IMR-90 (cell line): ENCODE data around the gene PPP3CB. TPM values are rescaled to one million over a fixed set of nuclear protein-coding genes. Genes with fewer than 3 reads are reported as not detected.

Source experiments
- ATAC-seq: fragments of 200-7000 bp; cut with Tn5 transposase; 2 replicates; pipeline ENCODE4 v1.9.1; 2020; ENCODE audit warnings: low read depth, mild to moderate bottlenecking, moderate library complexity
- BruUV-seq: library from RNA; stranded (reverse); fragments of 400-500 nt; replicated peaks from 2 replicates; lab custom pipeline; 2021; lab: Mats Ljungman, UMichigan
- CTCF ChIA-PET: fragments of 300-600 bp; formaldehyde crosslinking; extraction: SDS; loops from one replicate; lab custom pipeline; 2021; ENCODE audit warnings: antibody characterized with exemption; lab: Yijun Ruan, JAX
- POLR2A ChIA-PET: fragments of 300-600 bp; sonication (Branson Sonifier 250); formaldehyde crosslinking; loops from one replicate; lab custom pipeline; 2022; ENCODE audit warnings: antibody characterized with exemption; ENCODE audit not compliant: unreplicated experiment; lab: Charles Lee
- DNase-seq: peaks from one replicate; pipeline ENCODE4 v3.0.0; 2013
- H2AFZ ChIP-seq: replicated peaks from 2 replicates; pipeline ENCODE3; 2013; ENCODE audit warnings: low read length, mild to moderate bottlenecking; ENCODE audit not compliant: poor library complexity
- H2AK5ac ChIP-seq: 2 replicates; pipeline ENCODE4 v1.6.1; 2013; ENCODE audit warnings: low read depth, low read length, inconsistent platforms
- H2AK9ac ChIP-seq: replicated peaks from 2 replicates; pipeline ENCODE3; 2013; ENCODE audit warnings: mild to moderate bottlenecking, low read depth, low read length, moderate library complexity; ENCODE audit not compliant: poor library complexity
- H2BK120ac ChIP-seq: 2 replicates; pipeline ENCODE4 v1.6.1; 2013; ENCODE audit warnings: low read depth, low read length, inconsistent platforms
- H2BK15ac ChIP-seq: 3 replicates; pipeline ENCODE4 v1.6.1; 2013; ENCODE audit warnings: low read depth, low read length, inconsistent platforms
- H2BK20ac ChIP-seq: 2 replicates; pipeline ENCODE4 v1.6.1; 2013; ENCODE audit warnings: low read depth, mild to moderate bottlenecking, inconsistent platforms, low read length, moderate library complexity
- H2BK5ac ChIP-seq: 2 replicates; pipeline ENCODE4 v1.6.1; 2013; ENCODE audit warnings: mild to moderate bottlenecking, low read depth, low read length, inconsistent platforms; ENCODE audit not compliant: poor library complexity, severe bottlenecking
- H3K14ac ChIP-seq: replicated peaks from 2 replicates; pipeline ENCODE4 v1.6.1; 2013; ENCODE audit warnings: low read depth, low read length, inconsistent platforms
- H3K18ac ChIP-seq: 2 replicates; pipeline ENCODE4 v1.6.1; 2013; ENCODE audit warnings: low read depth, low read length, control low read depth
- H3K23ac ChIP-seq: 2 replicates; pipeline ENCODE4 v1.6.1; 2013; ENCODE audit warnings: low read depth, low read length, inconsistent platforms
- H3K27ac ChIP-seq: 2 replicates; pipeline ENCODE4 v1.5.1; 2013; ENCODE audit warnings: mild to moderate bottlenecking, control low read depth, low read length; ENCODE audit not compliant: insufficient read depth
- H3K27me3 ChIP-seq: 2 replicates; pipeline ENCODE4 v1.6.1; 2013; ENCODE audit warnings: low read length; ENCODE audit not compliant: control insufficient read depth, insufficient read depth
- H3K36me3 ChIP-seq: 2 replicates; pipeline ENCODE4 v1.6.1; 2013; ENCODE audit warnings: low read length, mixed read lengths; ENCODE audit not compliant: control insufficient read depth, insufficient read depth
- H3K4ac ChIP-seq: 2 replicates; pipeline ENCODE4 v1.6.1; 2013; ENCODE audit warnings: low read depth, low read length, inconsistent platforms
- H3K4me1 ChIP-seq: 2 replicates; pipeline ENCODE4 v1.6.1; 2013; ENCODE audit warnings: low read length, mixed read lengths; ENCODE audit not compliant: control insufficient read depth, insufficient read depth
- H3K4me2 ChIP-seq: 2 replicates; pipeline ENCODE4 v1.6.1; 2013; ENCODE audit warnings: low read depth, mild to moderate bottlenecking, control low read depth, low read length, moderate library complexity
- H3K4me3 ChIP-seq: 2 replicates; pipeline ENCODE4 v1.5.1; 2013; ENCODE audit warnings: low read depth, mild to moderate bottlenecking, control low read depth, low read length, moderate library complexity; ENCODE audit not compliant: insufficient read depth
- H3K56ac ChIP-seq: 2 replicates; pipeline ENCODE4 v1.6.1; 2013; ENCODE audit warnings: low read length, inconsistent platforms; ENCODE audit not compliant: insufficient read depth; ENCODE audit errors: extremely low read depth
- H3K79me1 ChIP-seq, 2 experiments: 2 replicates each; pipeline ENCODE4 v1.6.1; 2013; ENCODE audit warnings: low read length in 2 of 2, inconsistent platforms in 1 of 2, low read depth in 1 of 2
- H3K9ac ChIP-seq: 2 replicates; pipeline ENCODE4 v1.6.1; 2013; ENCODE audit warnings: low read depth, low read length, control low read depth
- H3K9me1 ChIP-seq: 2 replicates; pipeline ENCODE4 v1.6.1; 2013; ENCODE audit warnings: low read length, inconsistent platforms; ENCODE audit not compliant: insufficient read depth
- H3K9me3 ChIP-seq: 2 replicates; pipeline ENCODE4 v1.6.1; 2013; ENCODE audit warnings: low read length; ENCODE audit not compliant: control insufficient read depth, insufficient read depth
- H4K20me1 ChIP-seq: 2 replicates; pipeline ENCODE4 v1.6.1; 2013; ENCODE audit warnings: low read length, inconsistent platforms; ENCODE audit not compliant: insufficient read depth
- H4K5ac ChIP-seq: 2 replicates; pipeline ENCODE4 v1.6.1; 2013; ENCODE audit warnings: mild to moderate bottlenecking, low read depth, low read length, control low read depth
- H4K8ac ChIP-seq, 2 experiments: 2 replicates each; pipeline ENCODE4 v1.6.1; 2013; ENCODE audit warnings: low read depth in 2 of 2, low read length in 2 of 2, control low read depth in 1 of 2, inconsistent platforms in 1 of 2
- H4K91ac ChIP-seq: 2 replicates; pipeline ENCODE4 v1.6.1; 2013; ENCODE audit warnings: low read depth, low read length, inconsistent platforms; ENCODE audit not compliant: insufficient read depth
- CEBPB ChIP-seq: IDR thresholded peaks from 2 replicates; pipeline ENCODE4 v1.6.1; 2012; ENCODE audit warnings: low read depth, low read length, improper control_type of control experiment
- FOS ChIP-seq: fragments of 150-350 bp; IDR thresholded peaks from 2 replicates; pipeline ENCODE4 v1.6.1; 2016; ENCODE audit warnings: low read depth, low read length
- MAFK ChIP-seq: IDR thresholded peaks from 2 replicates; pipeline ENCODE4 v1.6.1; 2012; ENCODE audit warnings: low read depth, low read length, improper control_type of control experiment
- MAZ ChIP-seq: IDR thresholded peaks from 2 replicates; pipeline ENCODE4 v1.6.1; 2012; ENCODE audit warnings: low read depth, mild to moderate bottlenecking, low read length, improper control_type of control experiment, moderate library complexity, borderline replicate concordance
- MXI1 ChIP-seq: IDR thresholded peaks from 2 replicates; pipeline ENCODE4 v1.6.1; 2012; ENCODE audit warnings: low read depth, mild to moderate bottlenecking, low read length, moderate library complexity, borderline replicate concordance
- POLR2A ChIP-seq: IDR thresholded peaks from 2 replicates; pipeline ENCODE4 v1.6.1; 2012; ENCODE audit warnings: mild to moderate bottlenecking, low read depth, low read length
- WGBS, 2 experiments: methylation state at CpG; one replicate each; pipeline versions ENCODE4 v1.1.5 to v1.1.7; 2013; ENCODE audit warnings: missing lambda C conversion rate in 2 of 2; ENCODE audit not compliant: insufficient read length in 1 of 2; ENCODE audit errors: extremely low coverage in 2 of 2; 5-methylcytosine and 5-hydroxymethylcytosine counted together
- dilution Hi-C: fragments of 300-500 bp; cut with HindIII; formaldehyde crosslinking; loops from one replicate; pipeline ENCODE4 v1.14.3; 2018; ENCODE audit warnings: low sequenced_read_pairs; ENCODE audit not compliant: unreplicated experiment
- in situ Hi-C: fragments of 300-500 bp; cut with MboI; formaldehyde crosslinking; loops from 3 replicates; pipeline ENCODE4 v1.14.3; 2019; ENCODE audit warnings: low sequenced_read_pairs, inconsistent platforms, mixed read lengths
- intact Hi-C: fragments of 100-400 bp; cut with micrococcal nuclease; formaldehyde crosslinking; loops from 2 replicates; pipeline ENCODE4 v1.10.0; 2022
- polyA plus RNA-seq, 3 experiments: library from polyadenylated mRNA; depleted of rRNA; stranded (reverse); fragments of >200 nt; gene quantifications; 2 replicates each; pipeline ENCODE4 v1.2.3, GENCODE V29; 2012; ENCODE audit warnings: low replicate concordance in 1 of 3
- total RNA-seq: library from RNA; depleted of rRNA; stranded (reverse); fragments of >200 nt; gene quantifications from 2 replicates; pipeline ENCODE4 v1.2.3, GENCODE V29; 2012
- TF ChIP-seq, protein P1 (sequence below): conservative IDR thresholded peaks from 2 replicates; pipeline ENCODE4 v1.5.1; 2012; ENCODE audit warnings: mild to moderate bottlenecking, low read depth, low read length, improper control_type of control experiment
- TF ChIP-seq, protein P2 (sequence below): fragments of 150-350 bp; IDR thresholded peaks from 2 replicates; pipeline ENCODE4 v1.6.1; 2017; ENCODE audit warnings: mild to moderate bottlenecking, antibody characterized with exemption, low read length, low read depth
- TF ChIP-seq, protein P3 (sequence below): fragments of 150-350 bp; IDR thresholded peaks from 2 replicates; pipeline ENCODE4 v1.6.1; 2016; ENCODE audit warnings: low read depth, mild to moderate bottlenecking, low read length, moderate library complexity, borderline replicate concordance

PPP3CB gene
- total and polyA plus RNA-seq, 2 of the 4 experiments (the other 2 are of a cell fraction): 22.9 to 36.4 TPM

DNA sequence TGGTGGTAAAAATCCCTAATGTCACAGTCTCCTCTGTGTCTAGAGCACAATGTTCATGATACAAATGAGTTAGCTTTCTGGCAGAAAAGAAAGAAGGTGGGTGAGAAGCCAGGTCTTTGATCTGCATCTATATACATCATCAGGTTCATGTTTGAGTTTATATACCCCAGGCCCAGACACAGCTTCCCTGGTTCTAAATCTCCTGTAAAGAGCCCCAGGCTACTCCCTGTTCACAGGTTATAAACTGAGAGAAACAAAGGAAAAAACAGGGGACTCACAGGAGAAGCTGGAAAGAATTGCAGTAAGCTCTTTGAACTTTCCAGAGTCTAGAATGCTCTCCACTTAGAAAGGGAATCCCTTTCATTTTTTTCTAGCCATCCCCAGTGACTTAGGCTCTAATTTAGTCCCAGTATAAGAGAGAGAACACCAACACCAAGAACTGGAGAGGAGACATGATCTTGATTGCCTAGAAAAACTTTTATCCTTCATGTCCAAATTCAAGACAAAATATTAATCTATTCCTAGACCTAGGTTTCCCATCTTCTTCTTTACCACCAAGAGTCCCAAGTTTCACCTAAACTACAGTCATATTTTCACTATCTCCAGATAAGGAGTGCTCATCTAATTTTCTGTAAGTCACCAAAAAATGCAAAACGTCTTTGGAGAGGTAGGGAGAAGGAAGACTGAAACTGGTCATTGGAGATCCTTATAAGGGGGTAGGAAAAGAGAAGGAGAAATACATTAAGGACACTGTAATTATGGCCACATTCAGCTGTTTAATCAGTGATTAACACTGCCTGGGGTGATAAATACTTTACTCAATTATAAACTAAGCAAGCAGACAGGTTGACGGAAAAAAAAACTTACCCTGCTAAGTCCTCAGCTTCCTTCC, 62.9 kb downstream of the PPP3CB start:
- Histone ChIP-seq H4K20me1 (no peaks in the 10 kb centered on the region), H3K9me3 (no peaks in the 10 kb centered on the region), H3K4me3 (no peak overlapping the region), H4K8ac (no peak overlapping the region), H2AK5ac (no peak overlapping the region), H2BK20ac (no peak overlapping the region), H3K4ac (no peak overlapping the region), H4K91ac (no peak overlapping the region), H3K27ac (no peak overlapping the region), H2BK120ac (no peak overlapping the region), H3K14ac (no peak overlapping the region), H3K4me1 (no peaks in the 10 kb centered on the region), H3K18ac (no peak overlapping the region), H2AFZ (no peak overlapping the region), H3K56ac (no peak overlapping the region), H3K27me3 (no peaks in the 10 kb centered on the region), H3K36me3 (peaks cover 15% of the 10 kb centered on the region), H3K79me1 (peaks cover 2 to 5% of the 10 kb centered on the region in 2 experiments; a peak in 3 of 4 replicates), H2BK15ac (no peak overlapping the region), H2AK9ac (no peak overlapping the region), H4K5ac (no peak overlapping the region), H3K9ac (no peak overlapping the region), H2BK5ac (no peak overlapping the region), H3K4me2 (no peak overlapping the region), H3K9me1 (peaks cover 2% of the 10 kb centered on the region; the same call in 1 of the 2 replicates), H3K23ac (0 out of 2 replicates have a peak overlapping the region, but pooled peaks have one; percentile 15)
- in situ Hi-C loops (no loop called here), intact Hi-C loops (no loop called here), dilution Hi-C loops (no loop called here)
- ChIA-PET POLR2A (no interaction called here), CTCF (no interaction called here)
- no peak for ATAC-seq
- BruUV-seq: no TSS peak
- WGBS, 2 experiments: no CpG with 5 or more reads among the region's 2 CpGs
- no peak for TF ChIP-seq POLR2A
- TF ChIP-seq MXI1: no peak
- TF ChIP-seq, protein P1, sequence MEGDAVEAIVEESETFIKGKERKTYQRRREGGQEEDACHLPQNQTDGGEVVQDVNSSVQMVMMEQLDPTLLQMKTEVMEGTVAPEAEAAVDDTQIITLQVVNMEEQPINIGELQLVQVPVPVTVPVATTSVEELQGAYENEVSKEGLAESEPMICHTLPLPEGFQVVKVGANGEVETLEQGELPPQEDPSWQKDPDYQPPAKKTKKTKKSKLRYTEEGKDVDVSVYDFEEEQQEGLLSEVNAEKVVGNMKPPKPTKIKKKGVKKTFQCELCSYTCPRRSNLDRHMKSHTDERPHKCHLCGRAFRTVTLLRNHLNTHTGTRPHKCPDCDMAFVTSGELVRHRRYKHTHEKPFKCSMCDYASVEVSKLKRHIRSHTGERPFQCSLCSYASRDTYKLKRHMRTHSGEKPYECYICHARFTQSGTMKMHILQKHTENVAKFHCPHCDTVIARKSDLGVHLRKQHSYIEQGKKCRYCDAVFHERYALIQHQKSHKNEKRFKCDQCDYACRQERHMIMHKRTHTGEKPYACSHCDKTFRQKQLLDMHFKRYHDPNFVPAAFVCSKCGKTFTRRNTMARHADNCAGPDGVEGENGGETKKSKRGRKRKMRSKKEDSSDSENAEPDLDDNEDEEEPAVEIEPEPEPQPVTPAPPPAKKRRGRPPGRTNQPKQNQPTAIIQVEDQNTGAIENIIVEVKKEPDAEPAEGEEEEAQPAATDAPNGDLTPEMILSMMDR: no peak
- TF ChIP-seq, protein P2, sequence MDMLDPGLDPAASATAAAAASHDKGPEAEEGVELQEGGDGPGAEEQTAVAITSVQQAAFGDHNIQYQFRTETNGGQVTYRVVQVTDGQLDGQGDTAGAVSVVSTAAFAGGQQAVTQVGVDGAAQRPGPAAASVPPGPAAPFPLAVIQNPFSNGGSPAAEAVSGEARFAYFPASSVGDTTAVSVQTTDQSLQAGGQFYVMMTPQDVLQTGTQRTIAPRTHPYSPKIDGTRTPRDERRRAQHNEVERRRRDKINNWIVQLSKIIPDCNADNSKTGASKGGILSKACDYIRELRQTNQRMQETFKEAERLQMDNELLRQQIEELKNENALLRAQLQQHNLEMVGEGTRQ: no peak
- TF ChIP-seq, protein P3, sequence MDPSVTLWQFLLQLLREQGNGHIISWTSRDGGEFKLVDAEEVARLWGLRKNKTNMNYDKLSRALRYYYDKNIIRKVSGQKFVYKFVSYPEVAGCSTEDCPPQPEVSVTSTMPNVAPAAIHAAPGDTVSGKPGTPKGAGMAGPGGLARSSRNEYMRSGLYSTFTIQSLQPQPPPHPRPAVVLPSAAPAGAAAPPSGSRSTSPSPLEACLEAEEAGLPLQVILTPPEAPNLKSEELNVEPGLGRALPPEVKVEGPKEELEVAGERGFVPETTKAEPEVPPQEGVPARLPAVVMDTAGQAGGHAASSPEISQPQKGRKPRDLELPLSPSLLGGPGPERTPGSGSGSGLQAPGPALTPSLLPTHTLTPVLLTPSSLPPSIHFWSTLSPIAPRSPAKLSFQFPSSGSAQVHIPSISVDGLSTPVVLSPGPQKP: no peak
- no peak for TF ChIP-seq CEBPB
- TF ChIP-seq MAZ: no peak
- no peak for TF ChIP-seq FOS
- no peak for TF ChIP-seq MAFK
- no peak for DNase-seq
